ENCODE data around the gene SAFB. TPM values are rescaled to one million over a fixed set of nuclear protein-coding genes. Genes with fewer than 3 reads are reported as not detected.

Gene SAFB
- total RNA-seq, 2 donors from 2014 or later = 130 to 153 TPM

- no peak for TF ChIP-seq CTCF (conservative IDR thresholded peaks at IDR 0.05)
- no peak overlapping the region for H3K27ac ChIP-seq (ENCODE audit: low read depth, low read length)
- peak; percentile 62 for DNase-seq
- 94 to 98% methylated on average over 39 to 42 of the region's 42 CpGs for WGBS, 2 experiments (ENCODE audit: insufficient coverage in 1 of 2, insufficient read length in 1 of 2)
- no peaks in the 10 kb centered on the region for H3K4me1 ChIP-seq (ENCODE audit: control insufficient read depth, insufficient read depth, low read length)
- H3K27me3 ChIP-seq (ENCODE audit: control insufficient read depth, insufficient read depth, low read length, poor library complexity, severe bottlenecking) = no peaks in the 10 kb centered on the region
- peaks cover 55% of the 10 kb centered on the region for H3K36me3 Mint-ChIP-seq (ENCODE audit: low read depth)
- H3K9ac ChIP-seq (ENCODE audit: extremely low read depth, low read length, poor library complexity, severe bottlenecking) = no peak overlapping the region
- H3K9me3 ChIP-seq (ENCODE audit: control insufficient read depth, low read length) = peaks cover 10% of the 10 kb centered on the region
- no peaks in the 10 kb centered on the region for H3K27me3 Mint-ChIP-seq (ENCODE audit: insufficient read depth)
- peaks cover 2% of the 10 kb centered on the region for H3K4me1 Mint-ChIP-seq
- no peak overlapping the region for H3K4me3 ChIP-seq (ENCODE audit: low read length)
- no peak overlapping the region for H3K4me3 Mint-ChIP-seq
- peaks cover 13% of the 10 kb centered on the region for H3K9me3 Mint-ChIP-seq
- H3K36me3 ChIP-seq (ENCODE audit: control insufficient read depth, insufficient read depth, low read length) = peaks cover 54% of the 10 kb centered on the region
- H3K27ac Mint-ChIP-seq = no peak overlapping the region
Measured at GRCh38 chr19:5696196-5697021, 73.5 kb downstream of the SAFB start.

- Histone ChIP-seq H3K36me3 (ENCODE audit: control insufficient read depth, insufficient read depth, low read length) (peaks cover 47% of the 10 kb centered on the region), H3K4me3 (ENCODE audit: low read length) (no peak overlapping the region), H3K4me1 (ENCODE audit: control insufficient read depth, insufficient read depth, low read length) (no peaks in the 10 kb centered on the region), H3K9ac (ENCODE audit: extremely low read depth, low read length, poor library complexity, severe bottlenecking) (no peak overlapping the region), H3K27ac (ENCODE audit: low read depth, low read length) (peak overlapping the region; percentile 49), H3K27me3 (ENCODE audit: control insufficient read depth, insufficient read depth, low read length, poor library complexity, severe bottlenecking) (no peaks in the 10 kb centered on the region), H3K9me3 (ENCODE audit: control insufficient read depth, low read length) (peaks cover 10% of the 10 kb centered on the region)
- no peak for TF ChIP-seq CTCF (conservative IDR thresholded peaks at IDR 0.05)
- WGBS, 2 experiments (ENCODE audit: insufficient coverage in 1 of 2, insufficient read length in 1 of 2) = 90 to 94% methylated on average over 20 to 25 of the region's 25 CpGs
- H3K9me3 Mint-ChIP-seq = peaks cover 17% of the 10 kb centered on the region
- peak overlapping the region; percentile 55 for H3K27ac Mint-ChIP-seq
- H3K4me3 Mint-ChIP-seq = no peak overlapping the region
- peaks cover 55% of the 10 kb centered on the region for H3K36me3 Mint-ChIP-seq (ENCODE audit: low read depth)
- DNase-seq = peak; percentile 56
- no peaks in the 10 kb centered on the region for H3K27me3 Mint-ChIP-seq (ENCODE audit: insufficient read depth)
- no peaks in the 10 kb centered on the region for H3K4me1 Mint-ChIP-seq
Measured at GRCh38 chr19:5697022-5697889, 74.4 kb downstream of the SAFB start.

- no peak overlapping the region for H3K4me3 ChIP-seq (ENCODE audit: low read length)
- Mint-ChIP-seq H3K36me3 (ENCODE audit: low read depth) (peaks cover 53% of the 10 kb centered on the region), H3K9me3 (peaks cover 20% of the 10 kb centered on the region), H3K4me3 (no peak overlapping the region), H3K27me3 (ENCODE audit: insufficient read depth) (no peaks in the 10 kb centered on the region), H3K4me1 (no peaks in the 10 kb centered on the region), H3K27ac (no peak overlapping the region)
- H3K9me3 ChIP-seq (ENCODE audit: control insufficient read depth, low read length) = peaks cover 10% of the 10 kb centered on the region
- peak overlapping the region; percentile 24 for H3K27ac ChIP-seq (ENCODE audit: low read depth, low read length)
- no peak for TF ChIP-seq CTCF (conservative IDR thresholded peaks at IDR 0.05)
- no peaks in the 10 kb centered on the region for H3K4me1 ChIP-seq (ENCODE audit: control insufficient read depth, insufficient read depth, low read length)
- no peaks in the 10 kb centered on the region for H3K27me3 ChIP-seq (ENCODE audit: control insufficient read depth, insufficient read depth, low read length, poor library complexity, severe bottlenecking)
- H3K9ac ChIP-seq (ENCODE audit: extremely low read depth, low read length, poor library complexity, severe bottlenecking) = no peak overlapping the region
- DNase-seq = peak; percentile 51
- 94 to 95% methylated on average over 11 to 30 of the region's 30 CpGs for WGBS, 2 experiments (ENCODE audit: insufficient coverage in 1 of 2, insufficient read length in 1 of 2)
- peaks cover 40% of the 10 kb centered on the region for H3K36me3 ChIP-seq (ENCODE audit: control insufficient read depth, insufficient read depth, low read length)
Measured at GRCh38 chr19:5697890-5698634, 75.2 kb downstream of the SAFB start.
